NOMO-1 treated with DMSO at 0.1 percent for 48 hours (cell line): Measurements from ENCODE around the gene CHCHD3.

ENCODE experiments used
- DNase-seq: peaks from one replicate; lab custom pipeline; 2025; ENCODE audit not compliant: unreplicated experiment; lab: John Stamatoyannopoulos, UW

Gene CHCHD3

GRCh38 chr7:132964876-132965275 is 117.0 kb downstream of the CHCHD3 start:
- DNase-seq, result no peak

DNA sequence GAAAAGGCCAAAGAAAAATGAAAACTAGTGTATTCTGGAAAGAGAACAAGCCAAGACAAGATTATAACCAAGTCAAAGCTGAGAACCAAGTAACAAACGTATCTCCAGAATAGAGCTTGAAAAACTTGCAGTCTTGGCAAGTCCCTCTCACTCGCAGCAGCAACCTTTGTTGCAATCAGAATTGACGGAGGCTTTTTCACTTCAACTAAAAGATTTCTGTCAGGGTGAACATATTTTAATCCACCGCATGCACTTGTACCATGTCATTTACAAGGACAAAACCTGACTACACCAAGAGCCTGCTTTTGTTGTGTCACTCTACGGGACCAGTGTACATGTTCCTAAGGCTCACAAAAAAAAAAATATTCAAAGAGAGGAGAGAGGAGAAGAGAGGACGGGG is 122.0 kb downstream of the CHCHD3 start:
- DNase-seq, result no peak

DNA sequence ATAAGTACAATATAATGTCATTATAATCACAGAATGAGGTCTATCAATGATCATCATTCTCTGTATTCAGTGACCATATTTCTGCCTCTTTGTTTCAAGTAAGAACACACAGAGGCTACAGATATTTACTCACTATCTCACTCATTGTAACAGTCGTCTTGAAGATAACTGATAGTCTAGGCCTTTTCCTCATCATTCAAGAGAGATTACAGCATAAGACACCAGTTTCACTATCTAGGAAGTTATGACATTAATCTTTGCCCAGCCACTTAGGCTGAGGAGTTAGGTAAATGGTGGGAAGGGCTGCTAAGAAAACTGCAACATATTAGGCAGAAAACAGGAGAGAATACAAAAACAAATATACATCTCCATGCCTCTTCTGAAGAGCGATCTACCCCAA is 125.3 kb downstream of the CHCHD3 start:
- DNase-seq, result no peak

GRCh38 chr7:132953468-132953867 is 128.4 kb downstream of the CHCHD3 start:
- no peak for DNase-seq

- DNase-seq, result no peak
Observed at GRCh38 chr7:132950725-132951124, 131.2 kb downstream of the CHCHD3 start.

DNA sequence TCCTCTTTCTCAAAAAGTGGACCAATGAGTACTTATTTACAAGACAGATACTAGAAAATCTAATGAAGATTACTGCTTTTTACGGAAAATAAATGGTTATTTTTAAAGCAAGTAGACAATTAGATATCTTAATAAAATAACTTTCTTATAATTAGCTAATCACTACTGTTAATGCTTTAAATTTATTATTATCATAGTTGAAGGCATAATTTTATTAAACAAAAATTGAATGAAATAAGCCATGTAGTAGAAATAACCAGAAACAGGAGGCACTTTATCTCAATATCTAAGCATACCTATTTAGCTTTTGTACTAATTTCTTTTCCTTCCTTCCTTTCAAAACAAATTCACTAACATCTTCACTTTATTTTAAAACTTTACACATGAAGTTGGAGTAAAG is 134.9 kb downstream of the CHCHD3 start:
- DNase-seq, result no peak

DNA sequence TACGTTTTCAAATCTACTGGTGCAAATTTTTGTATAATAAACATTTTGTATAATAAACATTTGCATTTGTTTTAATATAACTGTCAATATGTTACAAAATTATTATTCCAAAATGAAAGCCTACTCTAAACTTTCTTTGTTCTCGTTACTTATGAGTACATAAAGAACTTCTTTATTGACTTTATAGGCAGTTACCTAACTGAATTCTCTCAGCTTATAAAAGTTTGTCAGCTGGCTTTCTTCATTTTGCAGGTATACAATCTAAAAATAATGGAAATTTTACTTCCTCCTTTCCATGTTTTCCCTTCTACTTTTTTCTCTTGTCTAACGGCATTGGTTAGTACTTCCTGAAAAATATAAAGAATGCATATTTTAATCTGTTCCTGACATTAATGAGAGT is 137.1 kb downstream of the CHCHD3 start:
- no peak for DNase-seq

DNA sequence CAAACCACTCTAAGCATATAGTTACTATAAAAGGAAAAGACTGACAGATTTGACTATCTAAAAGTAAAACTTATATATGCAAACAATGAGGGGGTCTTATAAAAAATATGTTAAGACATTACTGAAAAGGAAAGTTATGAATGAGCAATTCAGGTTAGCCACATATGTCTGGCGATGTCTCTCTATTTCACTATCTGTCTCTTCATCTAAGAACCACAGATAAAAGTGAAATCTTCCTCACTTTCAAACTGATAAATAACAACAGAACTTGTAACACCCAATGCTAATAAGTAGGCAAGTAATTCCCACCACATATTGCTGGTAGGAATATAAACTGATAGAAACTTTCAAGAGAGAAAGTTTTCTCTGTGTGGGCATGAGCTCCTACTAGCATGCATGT is 138.2 kb downstream of the CHCHD3 start:
- no peak for DNase-seq

GRCh38 chr7:132942701-132943100 is 139.2 kb downstream of the CHCHD3 start:
- no peak for DNase-seq

DNA sequence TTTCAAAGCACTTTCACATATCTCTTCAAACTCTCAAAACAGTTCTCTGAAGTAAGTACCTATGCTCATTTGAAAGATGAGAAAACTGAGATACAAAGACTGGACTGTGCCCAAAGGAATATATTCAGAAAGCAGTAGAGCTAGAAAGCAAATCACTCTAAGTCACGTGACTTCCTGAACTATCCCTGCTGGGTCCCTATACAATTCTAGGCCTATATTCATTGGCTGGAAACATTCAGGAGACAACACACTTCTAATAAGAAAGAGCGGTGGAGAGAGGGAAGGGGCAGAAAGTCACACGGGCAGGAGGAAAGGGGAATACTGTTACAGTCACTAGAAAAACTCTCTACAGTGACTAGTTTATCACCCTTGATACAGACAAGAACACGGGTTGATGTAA is 140.0 kb downstream of the CHCHD3 start:
- DNase-seq, result no peak

- peak; percentile 0 for DNase-seq
Observed at GRCh38 chr7:132941428-132941827, 140.5 kb downstream of the CHCHD3 start.

DNA sequence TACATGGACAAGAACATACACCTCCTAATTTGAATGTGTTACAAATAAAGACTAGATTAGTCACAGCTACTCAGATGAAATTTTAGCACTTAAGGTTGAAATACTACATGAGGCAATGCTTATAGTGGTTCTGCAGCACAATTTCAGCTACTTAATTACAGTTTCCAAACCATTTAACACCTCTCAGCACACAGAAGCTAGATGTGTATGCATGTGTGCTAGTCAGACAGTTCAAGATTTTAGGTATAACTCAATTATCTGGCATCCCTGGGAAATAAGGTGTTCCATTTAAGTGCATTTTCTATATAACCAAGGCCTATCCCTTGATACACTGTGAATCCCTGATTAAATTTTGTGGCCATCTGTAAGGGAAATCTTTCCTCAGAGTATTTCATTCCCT is 141.8 kb downstream of the CHCHD3 start:
- DNase-seq, result no peak

DNA sequence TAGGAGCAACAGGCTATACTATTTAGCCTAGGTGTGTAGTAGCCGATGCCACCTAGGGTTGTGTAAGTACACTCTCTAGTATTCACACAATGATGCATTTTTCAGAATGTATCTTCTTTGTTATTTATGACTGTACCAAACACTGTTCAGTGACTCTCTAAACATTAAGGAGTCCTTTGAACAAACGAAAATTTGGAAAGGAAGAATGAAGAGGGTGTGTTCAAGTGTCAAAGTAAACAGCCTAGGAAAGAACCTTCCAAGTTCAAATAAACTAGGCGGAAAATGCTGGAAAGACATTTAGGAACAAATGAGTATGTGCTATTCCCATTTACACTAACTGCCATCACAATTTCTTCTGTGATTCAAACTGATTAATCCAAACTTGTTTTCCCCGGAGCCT is 142.4 kb downstream of the CHCHD3 start:
- DNase-seq, result no peak

GRCh38 chr7:132937286-132937685 is 144.6 kb downstream of the CHCHD3 start:
- no peak for DNase-seq

DNA sequence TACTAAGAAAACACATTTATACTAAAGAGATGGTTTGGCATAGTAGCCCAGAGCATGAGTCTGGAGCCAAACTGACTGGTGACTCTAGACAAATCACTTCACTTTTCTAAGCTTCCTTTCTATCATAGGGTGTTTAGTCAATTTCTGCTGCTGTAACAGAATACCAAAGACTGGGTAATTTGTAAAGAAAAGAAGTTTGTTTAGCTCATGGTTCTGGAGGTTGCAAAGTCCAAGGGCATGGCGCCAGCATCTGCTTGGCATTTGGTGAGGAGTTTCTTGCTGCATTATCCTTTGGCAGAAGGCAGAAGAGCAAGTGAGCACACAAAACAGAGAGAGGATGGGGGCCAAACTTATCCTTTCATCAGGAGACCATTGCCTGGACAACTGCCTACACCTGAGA is 146.3 kb downstream of the CHCHD3 start:
- no peak for DNase-seq

DNA sequence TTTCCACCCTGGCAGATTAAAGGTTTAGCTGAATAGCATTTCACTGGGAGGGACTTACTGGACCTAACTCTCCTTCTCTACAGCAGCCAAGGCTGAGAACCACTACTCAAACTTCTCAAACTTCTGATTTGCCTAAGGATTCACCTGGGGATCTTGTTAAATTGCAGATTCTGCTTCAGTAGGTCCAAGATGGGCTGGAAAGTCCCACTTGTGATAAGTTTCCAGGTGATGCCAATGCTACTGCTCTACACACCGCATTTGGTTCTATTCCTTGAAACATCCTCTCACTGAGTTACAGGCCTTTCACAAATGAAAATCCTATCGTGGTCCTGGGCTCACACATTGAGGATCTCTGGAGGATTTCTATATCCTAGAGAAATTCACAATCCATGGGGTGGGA is 147.9 kb downstream of the CHCHD3 start:
- DNase-seq, result no peak

DNA sequence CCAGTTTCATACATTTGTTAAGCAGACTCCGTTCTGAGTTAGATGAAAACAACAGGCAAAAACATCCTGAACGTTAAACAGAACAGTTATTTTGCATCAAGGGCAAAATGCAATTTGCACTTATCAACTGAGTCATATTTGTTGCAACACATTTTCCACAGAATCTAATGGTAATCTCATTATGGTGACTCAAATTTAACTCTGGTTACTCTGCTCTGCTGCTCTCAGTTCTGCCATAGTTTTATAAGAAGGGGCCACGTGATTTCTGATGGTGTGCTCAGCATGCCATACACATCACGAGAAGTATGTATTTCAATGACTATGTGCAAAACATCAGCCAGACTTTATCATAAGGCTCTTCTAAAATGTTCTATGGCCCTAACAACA is 148.8 kb downstream of the CHCHD3 start:
- DNase-seq, result peak; percentile 10

GRCh38 chr7:132932296-132933071 is 149.4 kb downstream of the CHCHD3 start:
- DNase-seq, result no peak

- DNase-seq, result no peak
Observed at GRCh38 chr7:132930881-132931280, 151.0 kb downstream of the CHCHD3 start.

GRCh38 chr7:132929944-132930343 is 151.9 kb downstream of the CHCHD3 start:
- peak; percentile 34 for DNase-seq

- DNase-seq, result no peak
Observed at GRCh38 chr7:132919771-132920170, 162.1 kb downstream of the CHCHD3 start.

- DNase-seq, result no peak
Observed at GRCh38 chr7:132915647-132916046, 166.2 kb downstream of the CHCHD3 start.

GRCh38 chr7:132910657-132911056 is 171.2 kb downstream of the CHCHD3 start:
- DNase-seq, result no peak
